Stimulated activated naive CD8-positive, alpha-beta T cell treated with anti-CD3 and anti-CD28 coated beads, Interleukin-15, amount 100 ng/mL, for 72 hours (primary cell): ENCODE results near the gene AK1.

Source experiments
- ATAC-seq: fragments of 150-1000 bp; cut with Tn5 transposase; 2 replicates; pipeline ENCODE4 v1.10.0; 2021; ENCODE audit warnings: mild to moderate bottlenecking, moderate library complexity
- DNase-seq, 2 donors: peaks; one replicate each; pipeline ENCODE4 v3.0.0; 2021 to 2022
- H3K27ac Mint-ChIP-seq, 2 donors: one replicate each; pipeline ENCODE4 v1.8.0; 2022; ENCODE audit warnings: mild to moderate bottlenecking in 2 of 2, mixed read lengths in 2 of 2, moderate library complexity in 2 of 2
- H3K27me3 Mint-ChIP-seq: one replicate; pipeline ENCODE4 v1.8.0; 2022; ENCODE audit warnings: mixed read lengths
- H3K4me1 Mint-ChIP-seq: one replicate; pipeline ENCODE4 v1.8.0; 2022; ENCODE audit warnings: mild to moderate bottlenecking, mixed read lengths
- H3K4me3 Mint-ChIP-seq, 2 donors: one replicate each; pipeline ENCODE4 v1.8.0; 2022; ENCODE audit warnings: mild to moderate bottlenecking in 2 of 2, mixed read lengths in 2 of 2, moderate library complexity in 1 of 2
- H3K9me3 Mint-ChIP-seq, 2 donors: one replicate each; pipeline ENCODE4 v1.8.0; 2022; ENCODE audit warnings: mixed read lengths in 2 of 2

The AK1 gene

DNA sequence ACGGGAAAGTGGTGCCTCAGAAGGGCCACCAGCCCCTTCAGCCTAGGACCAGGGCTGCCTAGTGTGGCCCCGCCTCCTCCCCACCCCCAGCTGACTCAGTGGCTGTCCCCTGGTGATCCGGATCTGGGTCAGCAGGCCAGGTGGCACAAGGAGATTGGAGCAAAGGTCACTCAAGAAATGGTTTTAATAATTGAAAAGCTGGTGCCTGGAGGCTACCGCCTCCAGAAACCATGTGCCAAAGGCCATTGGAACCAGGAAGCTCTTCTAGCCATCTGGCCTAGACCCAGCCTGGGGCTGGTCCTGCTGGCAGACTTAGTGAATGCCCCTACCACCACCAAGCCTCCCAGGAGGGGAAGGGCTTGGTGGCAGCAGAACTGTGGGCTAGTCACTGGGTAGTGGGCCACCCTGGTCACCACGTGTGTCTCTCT is 37.9 kb upstream of the AK1 start:
- Mint-ChIP-seq H3K9me3 (no peaks in the 10 kb centered on the region), H3K27me3 (no peaks in the 10 kb centered on the region), H3K27ac (peak overlapping the region; percentile 93 to 94), H3K4me1 (peaks cover 87% of the 10 kb centered on the region), H3K4me3 (peak overlapping the region; percentile 88 to 95)
- ATAC-seq, result peak; percentile 1
- DNase-seq, result no peak

DNA sequence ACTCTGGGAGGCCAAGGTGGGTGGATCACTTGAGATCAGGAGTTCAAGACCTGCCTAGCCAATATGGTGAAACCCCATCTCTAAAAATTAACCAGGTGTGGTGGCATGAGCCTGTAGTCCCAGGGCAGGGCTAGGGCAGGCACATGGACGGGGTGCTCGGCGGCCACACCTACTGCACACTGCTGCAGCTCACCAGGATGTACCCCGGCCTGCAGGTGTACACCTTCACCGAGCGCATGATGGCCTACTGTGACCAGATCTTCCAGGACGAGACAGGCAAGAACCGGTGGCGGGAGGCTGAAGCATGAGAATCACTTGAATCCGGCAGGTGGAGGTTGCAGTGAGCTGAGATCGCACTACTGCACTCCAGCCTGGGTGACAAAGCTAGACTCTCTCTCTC is 36.2 kb upstream of the AK1 start:
- DNase-seq, result no peak
- Mint-ChIP-seq H3K27me3 (no peaks in the 10 kb centered on the region), H3K4me1 (peaks cover 84% of the 10 kb centered on the region), H3K27ac (no peak overlapping the region), H3K4me3 (no peak overlapping the region), H3K9me3 (no peaks in the 10 kb centered on the region)
- no peak for ATAC-seq

GRCh38 chr9:127912882-127913281 is 35.4 kb upstream of the AK1 start:
- no peaks in the 10 kb centered on the region for H3K27me3 Mint-ChIP-seq
- no peaks in the 10 kb centered on the region for H3K9me3 Mint-ChIP-seq
- DNase-seq (no peak), ATAC-seq (no peak)
- H3K4me3 Mint-ChIP-seq, result no peak overlapping the region
- peak overlapping the region; percentile 19 to 94 for H3K27ac Mint-ChIP-seq
- peaks cover 76% of the 10 kb centered on the region for H3K4me1 Mint-ChIP-seq

- Mint-ChIP-seq H3K4me3 (no peak overlapping the region), H3K4me1 (peaks cover 72% of the 10 kb centered on the region), H3K27me3 (no peaks in the 10 kb centered on the region), H3K9me3 (no peaks in the 10 kb centered on the region), H3K27ac (peak overlapping the region in 1 of 2 donors; percentile 95)
- no peak for ATAC-seq
- DNase-seq, result no peak
Measured at GRCh38 chr9:127912296-127912695, 34.8 kb upstream of the AK1 start.

DNA sequence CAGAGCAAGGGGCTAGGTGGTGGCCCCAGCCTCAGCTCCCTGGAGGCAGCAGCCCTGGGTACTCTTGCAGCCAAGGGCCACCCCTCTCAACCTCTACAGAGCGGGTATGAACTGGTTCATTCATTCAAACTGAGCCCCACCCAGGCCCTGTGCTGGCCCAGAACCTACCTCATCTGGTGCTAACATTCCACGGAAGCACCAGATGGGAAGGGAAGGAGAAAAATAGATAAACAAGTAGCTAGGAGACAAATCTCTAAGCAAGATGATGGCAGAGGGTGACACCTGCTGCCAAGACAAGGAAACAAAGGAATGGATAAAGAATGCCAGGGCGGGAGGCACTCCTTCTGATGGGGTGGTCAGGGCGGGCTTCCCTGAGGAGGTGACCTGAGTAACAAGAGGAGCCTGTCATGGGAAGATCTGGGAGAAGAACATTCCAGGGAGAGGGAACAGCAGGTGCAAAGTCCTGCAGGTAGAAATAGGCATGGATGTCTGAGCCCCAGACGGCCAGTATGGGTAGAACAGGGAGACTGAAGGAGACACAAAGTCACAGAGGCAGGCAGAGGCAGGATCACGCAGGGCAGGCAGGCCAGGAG is 33.2 kb upstream of the AK1 start:
- Mint-ChIP-seq H3K4me1 (peaks cover 78% of the 10 kb centered on the region), H3K4me3 (peak overlapping the region; percentile 9 to 51), H3K27me3 (no peaks in the 10 kb centered on the region)

GRCh38 chr9:127909839-127910273 is 32.4 kb upstream of the AK1 start:
- DNase-seq (no peak), ATAC-seq (no peak)
- H3K4me3 Mint-ChIP-seq, result no peak overlapping the region
- H3K4me1 Mint-ChIP-seq, result peaks cover 78% of the 10 kb centered on the region
- no peaks in the 10 kb centered on the region for H3K27me3 Mint-ChIP-seq
- no peaks in the 10 kb centered on the region for H3K9me3 Mint-ChIP-seq
- no peak overlapping the region for H3K27ac Mint-ChIP-seq

More for the DNA sequence above, 33.2 kb upstream of the AK1 start:
- DNase-seq (no peak), ATAC-seq (no peak)
- peak overlapping the region; percentile 86 to 95 for H3K27ac Mint-ChIP-seq
- no peaks in the 10 kb centered on the region for H3K9me3 Mint-ChIP-seq

DNA sequence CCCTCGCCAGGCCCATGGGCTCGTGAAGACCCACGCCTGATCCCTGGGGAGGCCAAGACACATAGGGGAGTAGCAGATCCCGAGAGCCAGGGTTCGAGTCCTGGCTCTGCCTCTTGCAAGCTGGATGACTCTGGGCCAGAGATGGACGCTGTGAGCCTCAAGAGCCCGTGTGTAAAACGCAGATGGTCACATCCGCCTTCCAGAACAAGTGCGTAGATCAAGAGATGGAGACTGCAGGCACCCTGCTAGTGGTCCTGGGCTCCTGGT is 31.1 kb upstream of the AK1 start:
- no peak overlapping the region for H3K4me3 Mint-ChIP-seq
- no peaks in the 10 kb centered on the region for H3K9me3 Mint-ChIP-seq
- no peaks in the 10 kb centered on the region for H3K27me3 Mint-ChIP-seq
- DNase-seq (no peak), ATAC-seq (no peak)
- H3K27ac Mint-ChIP-seq, result peak overlapping the region in 1 of 2 donors; percentile 78
- peaks cover 77% of the 10 kb centered on the region for H3K4me1 Mint-ChIP-seq

DNA sequence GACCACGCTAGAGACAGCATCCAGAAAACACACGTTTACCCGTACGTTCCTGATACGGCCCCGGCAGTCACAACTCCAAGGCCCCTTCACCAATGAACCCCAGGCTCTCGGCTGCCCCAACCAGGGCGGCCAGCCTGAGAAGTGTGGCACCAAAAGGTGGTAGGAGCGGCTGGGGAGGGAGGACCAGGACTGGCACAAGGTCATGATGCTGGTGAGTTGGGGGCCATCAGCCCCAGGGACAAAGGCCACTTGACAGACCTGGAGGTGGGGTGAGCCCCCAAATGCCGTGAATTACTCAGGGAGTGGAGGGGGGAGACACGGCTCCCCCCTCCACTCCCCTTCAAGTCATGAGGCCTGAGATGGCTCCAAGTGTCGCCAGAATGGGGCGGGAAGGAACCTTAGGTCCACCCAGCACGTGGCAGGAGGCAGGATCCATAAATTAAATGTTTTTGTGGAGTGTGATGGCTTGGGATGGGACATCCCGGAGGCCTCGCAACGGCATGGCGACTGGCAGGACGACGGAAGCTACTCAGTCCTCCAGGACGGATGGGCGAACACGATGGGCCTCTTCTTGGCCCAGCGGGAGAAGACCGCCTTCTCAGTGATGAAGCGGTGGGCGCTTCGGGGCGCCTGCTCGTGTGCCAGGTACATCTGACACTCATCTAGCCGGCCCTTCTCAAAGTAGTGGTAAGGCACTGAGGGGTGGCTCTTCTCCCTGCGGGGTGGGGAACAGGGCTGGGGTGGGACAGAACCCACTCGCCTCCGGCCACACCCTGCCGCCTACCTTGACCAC is 30.6 kb upstream of the AK1 start:
- DNase-seq (no peak), ATAC-seq (no peak)
- peaks cover 79% of the 10 kb centered on the region for H3K4me1 Mint-ChIP-seq
- no peaks in the 10 kb centered on the region for H3K27me3 Mint-ChIP-seq
- no peaks in the 10 kb centered on the region for H3K9me3 Mint-ChIP-seq
- H3K27ac Mint-ChIP-seq, result peak overlapping the region in 1 of 2 donors; percentile 78
- H3K4me3 Mint-ChIP-seq, result no peak overlapping the region

- Mint-ChIP-seq H3K4me1 (peaks cover 70% of the 10 kb centered on the region), H3K27ac (peak overlapping the region; percentile 96 to 99), H3K4me3 (peak overlapping the region; percentile 96 to 98), H3K27me3 (no peaks in the 10 kb centered on the region), H3K9me3 (no peaks in the 10 kb centered on the region)
- DNase-seq (peak; percentile 63 to 72), ATAC-seq (peak; percentile 70)
Measured at GRCh38 chr9:127905788-127906191, 28.3 kb upstream of the AK1 start.

DNA sequence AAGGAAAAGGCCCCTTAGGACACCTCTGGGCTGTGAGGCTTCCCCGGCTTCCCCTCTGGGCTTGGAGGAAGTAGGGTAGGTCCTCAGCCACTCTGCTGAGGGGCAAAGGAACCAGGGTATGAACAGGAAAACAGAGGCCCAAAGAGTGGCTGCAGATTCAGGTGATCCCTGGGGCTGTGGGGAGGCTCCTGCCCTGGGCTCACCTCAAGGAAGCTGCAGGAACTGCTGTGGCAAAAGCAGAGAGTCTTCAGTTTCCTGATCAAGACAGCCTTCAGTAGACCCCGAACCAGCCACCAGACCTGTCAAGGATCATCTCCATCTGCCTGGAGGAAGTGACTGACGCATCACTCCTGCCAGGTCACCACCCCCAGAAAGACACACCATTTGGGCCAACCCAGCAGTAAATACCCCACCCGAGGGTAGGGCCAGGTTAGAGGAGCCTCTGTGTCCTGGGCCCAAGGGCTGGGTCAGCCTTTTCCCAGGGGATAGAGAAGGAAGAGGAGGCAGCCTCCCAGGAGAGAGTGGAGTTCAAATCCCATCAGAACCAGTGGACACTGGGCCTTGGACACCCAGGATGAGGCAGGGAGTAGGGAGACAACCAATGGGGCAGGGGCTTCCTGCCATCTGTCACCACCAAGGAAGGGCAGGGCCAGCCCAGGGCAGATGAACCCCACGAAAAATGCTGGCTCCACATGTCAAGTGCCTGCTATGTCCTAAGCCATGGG is 27.7 kb upstream of the AK1 start:
- H3K9me3 Mint-ChIP-seq, result no peaks in the 10 kb centered on the region
- DNase-seq (peak; percentile 49 to 72), ATAC-seq (peak; percentile 75)
- peak overlapping the region; percentile 96 to 99 for H3K27ac Mint-ChIP-seq
- H3K4me3 Mint-ChIP-seq, result peak overlapping the region; percentile 96 to 98
- peaks cover 64% of the 10 kb centered on the region for H3K4me1 Mint-ChIP-seq
- H3K27me3 Mint-ChIP-seq, result no peaks in the 10 kb centered on the region

DNA sequence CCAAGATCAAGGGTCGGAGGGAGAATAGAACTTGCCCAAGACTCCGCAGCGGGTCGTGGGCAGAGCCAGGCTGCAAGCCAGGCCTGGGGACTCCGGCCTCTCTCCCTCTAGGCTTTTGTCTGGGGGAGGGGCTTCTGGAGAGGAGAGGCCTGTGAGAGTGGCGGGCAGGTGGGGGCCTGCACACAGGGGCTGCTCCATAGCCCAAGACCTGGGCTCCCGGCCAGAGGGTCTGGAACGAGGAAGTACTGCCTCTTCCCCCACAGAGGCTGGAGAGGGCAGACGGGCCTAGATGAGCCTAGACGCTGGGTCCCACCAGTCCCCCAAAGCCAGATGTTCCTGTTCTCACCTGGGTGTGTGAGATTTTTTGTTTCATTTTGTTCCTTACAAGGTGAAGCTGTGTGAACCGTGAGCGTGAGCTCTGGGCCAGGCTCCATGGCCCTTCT is 27.1 kb upstream of the AK1 start:
- Mint-ChIP-seq H3K27me3 (no peaks in the 10 kb centered on the region), H3K4me3 (peak overlapping the region; percentile 96 to 98), H3K4me1 (peaks cover 63% of the 10 kb centered on the region), H3K9me3 (no peaks in the 10 kb centered on the region), H3K27ac (peak overlapping the region; percentile 96 to 99)
- peak; percentile 1 for ATAC-seq
- peak in 1 of 2 donors; percentile 33 for DNase-seq

DNA sequence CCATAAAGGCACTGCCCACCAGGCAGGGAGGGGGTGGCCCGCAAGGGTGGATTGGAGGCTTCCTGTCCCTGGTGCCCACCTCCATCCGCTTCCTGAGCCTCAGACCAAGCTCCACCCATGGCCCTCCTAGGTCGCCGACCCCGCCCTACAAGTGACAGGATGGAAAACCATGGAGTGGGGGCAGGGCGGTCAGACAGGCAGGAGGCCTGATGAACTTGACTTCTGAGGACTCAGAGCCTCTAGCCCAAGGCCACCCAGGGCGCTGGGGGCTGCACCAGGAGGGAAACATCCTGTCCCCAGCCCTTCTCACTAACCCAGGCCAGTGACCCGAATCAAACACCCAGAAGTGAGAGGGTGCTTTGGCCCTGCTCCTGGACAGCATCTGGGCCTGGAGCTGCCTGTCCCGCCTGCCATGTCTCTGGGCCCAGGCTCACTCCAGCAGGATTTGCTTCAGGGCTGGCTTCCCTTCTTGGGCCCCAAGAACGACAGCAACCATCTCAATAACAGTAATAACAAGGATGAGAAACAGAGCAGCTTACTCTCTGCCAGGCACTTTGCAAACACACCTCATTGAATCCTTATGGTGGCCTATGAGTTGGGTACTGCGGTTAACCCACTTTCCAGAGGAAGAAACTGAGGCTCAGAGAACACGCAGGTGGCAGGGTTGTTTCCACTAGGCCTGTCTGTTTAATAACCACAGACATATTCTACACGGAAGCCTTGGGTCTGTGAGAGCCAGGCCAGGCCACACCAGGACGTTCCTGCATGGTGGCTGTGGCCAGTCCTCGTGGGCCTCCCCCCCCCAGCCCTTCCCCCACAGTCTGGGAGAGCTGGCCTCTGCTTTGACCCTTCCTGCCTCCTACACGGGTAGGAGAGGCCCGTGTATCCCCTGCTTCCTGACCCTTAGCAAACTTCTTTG is 26.3 kb upstream of the AK1 start:
- DNase-seq (peak; percentile 68 to 89), ATAC-seq (peak; percentile 53)
- Mint-ChIP-seq H3K4me1 (peaks cover 62% of the 10 kb centered on the region), H3K27ac (peak overlapping the region; percentile 96 to 99), H3K4me3 (peak overlapping the region; percentile 96 to 98), H3K27me3 (no peaks in the 10 kb centered on the region), H3K9me3 (no peaks in the 10 kb centered on the region)

DNA sequence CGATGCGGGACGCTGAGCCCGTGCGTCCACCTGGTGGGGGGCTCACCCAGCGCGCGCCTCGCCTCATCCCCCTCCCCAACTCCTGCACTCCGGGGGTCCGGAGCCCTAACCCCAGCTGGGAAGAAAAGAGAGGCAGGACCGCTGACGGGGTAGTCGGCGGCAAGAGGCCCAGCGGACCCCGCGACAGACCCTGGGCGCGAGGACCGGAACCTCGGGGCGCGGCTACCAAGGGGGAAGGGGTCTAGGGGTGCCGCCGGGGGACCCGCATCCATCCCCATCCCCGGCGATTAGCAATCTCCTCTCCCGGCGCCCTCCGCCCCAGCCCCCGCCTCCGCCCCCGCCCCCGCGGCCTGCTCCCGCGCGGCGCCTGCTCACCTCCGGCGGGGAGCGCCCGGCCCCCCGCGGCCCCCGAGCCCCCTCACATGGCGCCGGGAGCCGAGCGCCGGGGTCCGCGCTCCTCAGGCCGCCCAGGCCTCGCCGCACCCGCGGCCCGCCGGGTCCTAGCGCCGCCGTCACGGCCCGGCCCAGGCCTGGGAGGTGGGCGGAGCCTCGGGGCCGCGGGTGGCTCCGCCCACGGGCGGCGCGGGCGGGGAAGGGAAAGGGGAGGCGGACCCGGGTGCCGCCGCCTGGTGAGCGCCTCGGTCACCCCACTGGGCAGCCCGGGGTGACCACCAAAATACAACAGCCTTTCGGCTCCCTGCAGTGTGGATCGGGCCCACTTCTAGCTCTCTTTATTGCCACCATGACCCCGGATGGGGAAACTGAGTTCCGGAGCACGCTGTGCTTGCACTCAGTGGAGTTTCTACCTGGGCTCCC is 21.9 kb upstream of the AK1 start, which contains the start of gene ST6GALNAC6:
ST6GALNAC6 (minus strand) TSS at position 476 of the 816 bp plus-strand sequence. CDS start 1,622 bp downstream, outside the sequence.
- DNase-seq, result peak; percentile 73 to 77
- H3K27ac Mint-ChIP-seq, result peak within 1 kb of the TSS; percentile 81 to 89
- ATAC-seq, result peak; percentile 80
- no peaks in the 10 kb centered on the region for H3K27me3 Mint-ChIP-seq
- H3K9me3 Mint-ChIP-seq, result peaks cover 0 to 13% of the 10 kb centered on the region in 2 donors
- H3K4me1 Mint-ChIP-seq, result peaks cover 69% of the 10 kb centered on the region
- H3K4me3 Mint-ChIP-seq, result peak within 1 kb of the TSS; percentile 87 to 88

GRCh38 chr9:127898433-127899127 is 21.1 kb upstream of the AK1 start:
- DNase-seq (no peak), ATAC-seq (peak; percentile 29)
- Mint-ChIP-seq H3K27me3 (no peaks in the 10 kb centered on the region), H3K4me3 (peak overlapping the region; percentile 87 to 88), H3K9me3 (peaks cover 0 to 20% of the 10 kb centered on the region in 2 donors), H3K4me1 (peaks cover 65% of the 10 kb centered on the region), H3K27ac (peak overlapping the region; percentile 81 to 89)
